Activated CD8-positive, alpha-beta T cell treated with anti-CD3 and anti-CD28 coated beads for 36 hours (primary cell): ENCODE measurements around the gene CPLX1. TPM values are rescaled to one million over a fixed set of nuclear protein-coding genes. Genes with fewer than 3 reads are reported as not detected.

Source experiments
- ATAC-seq: fragments of 200-7000 bp; cut with Tn5 transposase; one replicate; pipeline ENCODE4 v1.10.0; 2021; ENCODE audit warnings: mild to moderate bottlenecking, moderate library complexity
- CTCF ChIA-PET: fragments of 350-600 bp; sonication (Branson Sonifier 250); formaldehyde crosslinking; loops from one replicate; lab custom pipeline; 2021; ENCODE audit warnings: antibody characterized with exemption; lab: Charles Lee
- POLR2A ChIA-PET: fragments of 350-600 bp; sonication (Branson Sonifier 250); formaldehyde crosslinking; loops from one replicate; lab custom pipeline; 2021; ENCODE audit warnings: antibody characterized with exemption; lab: Charles Lee
- DNase-seq: peaks from one replicate; pipeline ENCODE4 v3.0.0-alpha.2; 2020
- H3K27ac Mint-ChIP-seq: one replicate; pipeline ENCODE4 v1.8.0; 2021; ENCODE audit warnings: mild to moderate bottlenecking, mixed read lengths
- H3K27me3 Mint-ChIP-seq: one replicate; pipeline ENCODE4 v1.8.0; 2021; ENCODE audit warnings: mixed read lengths
- H3K36me3 Mint-ChIP-seq: one replicate; pipeline ENCODE4 v1.8.0; 2021; ENCODE audit warnings: low read depth, mixed read lengths
- H3K4me1 Mint-ChIP-seq: one replicate; pipeline ENCODE4 v1.8.0; 2021; ENCODE audit warnings: low read depth, mixed read lengths
- H3K4me3 Mint-ChIP-seq: one replicate; pipeline ENCODE4 v1.8.0; 2021; ENCODE audit warnings: mild to moderate bottlenecking, moderate library complexity, mixed read lengths
- H3K9me3 Mint-ChIP-seq: one replicate; pipeline ENCODE4 v1.8.0; 2021; ENCODE audit warnings: mixed read lengths
- CTCF ChIP-seq: fragments of 200-600 bp; IDR thresholded peaks from one replicate; pipeline ENCODE4 v1.8.0; 2022; ENCODE audit warnings: antibody characterized with exemption, mild to moderate bottlenecking
- intact Hi-C: fragments of 100-400 bp; cut with micrococcal nuclease; formaldehyde crosslinking; loops from one replicate; pipeline ENCODE4 v1.10.0; 2022
- total RNA-seq, 2 experiments: library from RNA; stranded (reverse); gene quantifications; one replicate each; pipeline ENCODE4 v1.2.3, GENCODE V29; 2021

The CPLX1 gene
- total RNA-seq, 2 experiments from 2014 or later, result not detected

GRCh38 chr4:849478-850175 lies 23.7 kb upstream of the CPLX1 start:
- no peak for ATAC-seq
- intact Hi-C loops, result no loop called here

GRCh38 chr4:848803-849477 lies 23.0 kb upstream of the CPLX1 start:
- no peak overlapping the region for H3K27ac Mint-ChIP-seq
- no peak for DNase-seq
- H3K4me1 Mint-ChIP-seq, result no peaks in the 10 kb centered on the region
- ChIA-PET CTCF (interaction anchor here (0.6 kb wide), 1 partner anchor 280 kb away, joined by 3 read pairs; no protein-coding TSS in a partner anchor), POLR2A (no interaction called here)
- no peak for TF ChIP-seq CTCF
- no peaks in the 10 kb centered on the region for H3K9me3 Mint-ChIP-seq
- no peak for ATAC-seq
- H3K27me3 Mint-ChIP-seq, result no peaks in the 10 kb centered on the region
- H3K4me3 Mint-ChIP-seq, result no peak overlapping the region
- peaks cover 6% of the 10 kb centered on the region for H3K36me3 Mint-ChIP-seq
- intact Hi-C loops, result no loop called here

More at GRCh38 chr4:849478-850175, 23.7 kb upstream of the CPLX1 start:
- POLR2A ChIA-PET, result no interaction called here
- no peaks in the 10 kb centered on the region for H3K9me3 Mint-ChIP-seq
- H3K4me1 Mint-ChIP-seq, result no peaks in the 10 kb centered on the region
- peaks cover 13% of the 10 kb centered on the region for H3K36me3 Mint-ChIP-seq
- H3K27me3 Mint-ChIP-seq, result no peaks in the 10 kb centered on the region
- no peak overlapping the region for H3K27ac Mint-ChIP-seq
- DNase-seq, result no peak
- no peak for TF ChIP-seq CTCF
- CTCF ChIA-PET, result no interaction called here
- no peak overlapping the region for H3K4me3 Mint-ChIP-seq

- H3K4me3 Mint-ChIP-seq, result no peak overlapping the region
- H3K36me3 Mint-ChIP-seq, result peaks cover 6% of the 10 kb centered on the region
- POLR2A ChIA-PET, result no interaction called here
- CTCF ChIA-PET, result interaction anchor here (0.6 kb wide), 1 partner anchor 281 kb away, joined by 3 read pairs; no protein-coding TSS in a partner anchor
- intact Hi-C loops, result no loop called here
- ATAC-seq, result no peak
- no peaks in the 10 kb centered on the region for H3K27me3 Mint-ChIP-seq
- H3K27ac Mint-ChIP-seq, result no peak overlapping the region
- no peak for TF ChIP-seq CTCF
- DNase-seq, result no peak
- no peaks in the 10 kb centered on the region for H3K9me3 Mint-ChIP-seq
- no peaks in the 10 kb centered on the region for H3K4me1 Mint-ChIP-seq
These were observed 22.4 kb upstream of the CPLX1 start for GRCh38 chr4:848307-848691.

GRCh38 chr4:845836-846251 lies 19.9 kb upstream of the CPLX1 start:
- CTCF ChIA-PET, result interaction anchor here (1.1 kb wide), 1 partner anchor 104 kb away, joined by 3 read pairs; no protein-coding TSS in a partner anchor
- POLR2A ChIA-PET, result interaction anchor here (0.6 to 1.3 kb wide), 3 partner anchors 14 to 244 kb away, joined by 3 to 4 read pairs (median 4); no protein-coding TSS in a partner anchor
- intact Hi-C loops, result no loop called here
- TF ChIP-seq CTCF, result no peak
- no peak for ATAC-seq
- H3K27ac Mint-ChIP-seq, result no peak overlapping the region
- H3K4me1 Mint-ChIP-seq, result no peaks in the 10 kb centered on the region
- no peak for DNase-seq
- H3K4me3 Mint-ChIP-seq, result no peak overlapping the region
- no peaks in the 10 kb centered on the region for H3K27me3 Mint-ChIP-seq
- peaks cover 12% of the 10 kb centered on the region for H3K36me3 Mint-ChIP-seq
- no peaks in the 10 kb centered on the region for H3K9me3 Mint-ChIP-seq
